Erythroblast (primary cell): Measurements from ENCODE around the gene BRF1.

Experiments
- GATA1 ChIP-seq: IDR thresholded peaks from 2 replicates; pipeline ENCODE4 v1.6.1; 2011; ENCODE audit warnings: low read depth, mild to moderate bottlenecking, control low read depth, low read length, moderate library complexity
- POLR2A ChIP-seq: IDR thresholded peaks from 2 replicates; pipeline ENCODE4 v1.6.1; 2011; ENCODE audit warnings: mild to moderate bottlenecking, low read length

GRCh38 chr14:105331575-105332349 is 31.0 kb upstream of the BRF1 start:
- TF ChIP-seq POLR2A, result no peak
- TF ChIP-seq GATA1, result no peak
